ENCODE results near the gene HEBP1.

- TF ChIP-seq, protein P1, sequence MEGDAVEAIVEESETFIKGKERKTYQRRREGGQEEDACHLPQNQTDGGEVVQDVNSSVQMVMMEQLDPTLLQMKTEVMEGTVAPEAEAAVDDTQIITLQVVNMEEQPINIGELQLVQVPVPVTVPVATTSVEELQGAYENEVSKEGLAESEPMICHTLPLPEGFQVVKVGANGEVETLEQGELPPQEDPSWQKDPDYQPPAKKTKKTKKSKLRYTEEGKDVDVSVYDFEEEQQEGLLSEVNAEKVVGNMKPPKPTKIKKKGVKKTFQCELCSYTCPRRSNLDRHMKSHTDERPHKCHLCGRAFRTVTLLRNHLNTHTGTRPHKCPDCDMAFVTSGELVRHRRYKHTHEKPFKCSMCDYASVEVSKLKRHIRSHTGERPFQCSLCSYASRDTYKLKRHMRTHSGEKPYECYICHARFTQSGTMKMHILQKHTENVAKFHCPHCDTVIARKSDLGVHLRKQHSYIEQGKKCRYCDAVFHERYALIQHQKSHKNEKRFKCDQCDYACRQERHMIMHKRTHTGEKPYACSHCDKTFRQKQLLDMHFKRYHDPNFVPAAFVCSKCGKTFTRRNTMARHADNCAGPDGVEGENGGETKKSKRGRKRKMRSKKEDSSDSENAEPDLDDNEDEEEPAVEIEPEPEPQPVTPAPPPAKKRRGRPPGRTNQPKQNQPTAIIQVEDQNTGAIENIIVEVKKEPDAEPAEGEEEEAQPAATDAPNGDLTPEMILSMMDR (IDR thresholded peaks at IDR 0.05): no peak
- TF ChIP-seq POLR2A (IDR thresholded peaks at IDR 0.05) (no peak), EP300 (IDR thresholded peaks at IDR 0.05) (no peak)
Measured at GRCh38 chr12:12996209-12996608, 3.9 kb downstream of the HEBP1 start.

Measured in upper lobe of left lung (tissue), 4 donors.